Transverse colon (tissue), 4 donors: ENCODE data around the gene GNG7.

Experiments
- CTCF ChIP-seq, 5 experiments: fragments of 200-600 bp in 3 of 5; fragments of 450-650 bp in 2 of 5; sonication (generic) in 3 of 5; IDR thresholded peaks; 1 replicate in 2 of 5; 2 replicates in 3 of 5; pipeline ENCODE4 v1.5.1; 2016 to 2017; ENCODE audit warnings: antibody characterized with exemption in 5 of 5, inconsistent platforms in 3 of 5, mild to moderate bottlenecking in 2 of 5, moderate library complexity in 1 of 5
- EP300 ChIP-seq: sonication (generic); formaldehyde crosslinking; IDR thresholded peaks from one replicate; pipeline ENCODE4 v1.6.1; 2017; ENCODE audit warnings: antibody characterized with exemption, low read depth
- POLR2A ChIP-seq: fragments of 450-650 bp; IDR thresholded peaks from one replicate; pipeline ENCODE4 v1.6.1; 2016; ENCODE audit warnings: antibody characterized with exemption, mild to moderate bottlenecking, moderate library complexity
- POLR2AphosphoS5 ChIP-seq, 3 donors: sonication (generic); formaldehyde crosslinking; IDR thresholded peaks; one replicate each; pipeline ENCODE4 v1.6.1; 2016; ENCODE audit warnings: antibody characterized with exemption in 3 of 3

GRCh38 chr19:2714531-2715269 lies 12.2 kb upstream of the GNG7 start:
- TF ChIP-seq CTCF (IDR thresholded peaks at IDR 0.05) (no peak), EP300 (no peak), POLR2A (no peak), POLR2AphosphoS5 (IDR thresholded peaks at IDR 0.05) (no peak)
